GM06990 (cell line): ENCODE data around the gene CDKL1.

Experiments used
- DNase-seq: peaks from one replicate; pipeline ENCODE4 v3.0.0-alpha.2; 2011; ENCODE audit not compliant: insufficient read length; ENCODE audit errors: extremely low read depth
- H3K27me3 ChIP-seq: replicated peaks from 2 replicates; pipeline ENCODE4 v1.6.0; 2011; ENCODE audit warnings: low read length; ENCODE audit not compliant: control insufficient read depth, insufficient read depth
- H3K36me3 ChIP-seq: 2 replicates; pipeline ENCODE4 v1.5.1; 2011; ENCODE audit warnings: low read length; ENCODE audit not compliant: control insufficient read depth, insufficient read depth
- H3K4me3 ChIP-seq: replicated peaks from 2 replicates; pipeline ENCODE4 v1.5.1; 2011; ENCODE audit warnings: low read depth, mild to moderate bottlenecking, control low read depth, low read length
- CTCF ChIP-seq: IDR thresholded peaks from 2 replicates; pipeline ENCODE4 v1.5.1; 2011; ENCODE audit warnings: low read length, control low read depth, mild to moderate bottlenecking, inconsistent platforms; ENCODE audit not compliant: insufficient read depth, poor library complexity, severe bottlenecking

CDKL1 gene

GRCh38 chr14:50407111-50407812 lies 10.6 kb upstream of the CDKL1 start:
- Histone ChIP-seq H3K27me3 (no peaks in the 10 kb centered on the region), H3K36me3 (no peaks in the 10 kb centered on the region), H3K4me3 (no peak overlapping the region)
- DNase-seq: no peak
- no peak for TF ChIP-seq CTCF

- no peaks in the 10 kb centered on the region for H3K36me3 ChIP-seq
- H3K4me3 ChIP-seq: no peak overlapping the region
- TF ChIP-seq CTCF: no peak
- DNase-seq: no peak
- H3K27me3 ChIP-seq: no peaks in the 10 kb centered on the region
Observed at GRCh38 chr14:50403419-50403818, 6.7 kb upstream of the CDKL1 start.

- no peak for TF ChIP-seq CTCF
- Histone ChIP-seq H3K36me3 (no peaks in the 10 kb centered on the region), H3K27me3 (no peaks in the 10 kb centered on the region), H3K4me3 (no peak overlapping the region)
- DNase-seq: no peak
Observed at GRCh38 chr14:50402965-50403364, 6.3 kb upstream of the CDKL1 start.

GRCh38 chr14:50400461-50400860 lies 3.8 kb upstream of the CDKL1 start:
- no peak for TF ChIP-seq CTCF
- no peaks in the 10 kb centered on the region for H3K27me3 ChIP-seq
- no peak for DNase-seq
- no peak overlapping the region for H3K4me3 ChIP-seq
- no peaks in the 10 kb centered on the region for H3K36me3 ChIP-seq

GRCh38 chr14:50399251-50400032 lies 2.8 kb upstream of the CDKL1 start:
- no peaks in the 10 kb centered on the region for H3K27me3 ChIP-seq
- no peak for TF ChIP-seq CTCF
- no peak overlapping the region for H3K4me3 ChIP-seq
- DNase-seq: no peak
- H3K36me3 ChIP-seq: no peaks in the 10 kb centered on the region

GRCh38 chr14:50398189-50398580 lies 1.5 kb upstream of the CDKL1 start:
- H3K4me3 ChIP-seq: no peak overlapping the region
- no peak for DNase-seq
- H3K27me3 ChIP-seq: no peaks in the 10 kb centered on the region
- no peak for TF ChIP-seq CTCF
- no peaks in the 10 kb centered on the region for H3K36me3 ChIP-seq
